Ramos (cell line): Measurements from ENCODE around the gene C10orf53.
"Not testable (repeated sequence)": the region's sequence is repeated elsewhere in the genome, so short reads cannot be mapped to it uniquely, and the experiment has no call there.

Source experiments
- in situ Hi-C: fragments of 300-500 bp; cut with MboI; formaldehyde crosslinking; loops from one replicate; pipeline ENCODE4 v1.14.3; 2022; ENCODE audit warnings: low sequenced_read_pairs; ENCODE audit not compliant: unreplicated experiment

C10orf53 gene

DNA sequence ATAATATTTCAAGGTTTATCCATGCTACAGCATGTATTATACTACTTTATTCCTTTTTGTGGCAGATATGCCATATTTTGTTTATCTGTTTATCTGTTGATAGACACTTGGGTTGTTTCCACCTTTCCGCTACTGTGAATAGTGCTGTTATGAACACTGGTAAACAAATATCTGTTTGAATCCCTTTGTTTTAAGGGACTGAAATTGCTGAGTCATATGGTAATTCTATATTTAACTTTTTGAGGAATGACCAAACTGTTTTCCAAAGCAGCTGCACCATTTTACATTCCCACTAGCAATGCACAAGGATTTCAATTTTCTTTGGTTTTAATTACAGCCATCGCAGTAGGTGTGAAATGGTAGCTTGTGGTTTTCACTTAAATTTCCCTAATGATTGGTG, 3.4 kb downstream of the C10orf53 start:
- in situ Hi-C loops, result no loop called here

DNA sequence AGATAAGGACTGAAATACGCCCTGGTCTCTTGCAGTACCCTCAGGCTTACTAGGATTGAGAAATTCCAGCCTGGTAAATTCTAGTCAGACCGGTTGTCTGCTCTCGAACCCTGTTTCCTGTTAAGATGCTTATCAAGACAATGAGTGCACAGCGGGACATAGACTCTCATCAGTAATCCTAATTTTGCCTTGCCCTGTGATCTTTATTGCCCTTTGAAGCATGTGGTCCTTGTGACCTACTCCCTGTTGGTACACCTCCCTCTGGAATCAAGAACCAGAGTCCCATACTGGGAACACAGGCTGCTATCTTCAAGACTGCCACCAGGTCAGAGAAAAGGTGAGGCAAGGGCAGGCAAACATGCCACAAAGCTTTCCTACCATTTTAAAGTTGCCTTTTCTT, 7.2 kb downstream of the C10orf53 start:
- in situ Hi-C loops, result no loop called here

DNA sequence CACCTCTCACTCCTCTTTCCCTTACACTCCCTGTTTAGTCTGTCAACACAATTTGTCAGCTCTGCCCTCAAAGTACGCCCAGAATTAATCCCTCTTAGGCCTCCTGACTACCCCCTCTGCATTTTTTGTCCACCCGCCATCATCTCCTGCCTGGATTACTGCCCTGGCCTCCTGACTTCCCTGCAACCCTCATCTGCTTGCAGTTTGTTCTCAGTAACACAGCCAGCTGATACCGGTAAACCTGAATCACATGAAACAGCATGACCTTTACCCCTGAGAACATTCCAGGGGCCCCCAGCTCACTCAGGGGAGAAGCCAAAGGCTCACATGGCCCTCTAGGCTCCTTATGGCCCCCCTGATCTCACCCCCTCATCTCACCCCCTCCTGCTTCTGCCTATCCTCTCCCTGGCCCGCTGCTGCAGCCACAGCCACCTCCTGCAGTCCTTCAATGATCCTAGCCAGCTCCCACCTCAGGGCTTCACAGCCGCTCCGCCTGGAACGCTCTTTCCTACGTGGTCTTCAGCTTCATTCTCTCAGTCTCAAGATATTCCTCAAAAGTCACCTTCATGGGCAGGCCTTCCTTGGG, 8.9 kb downstream of the C10orf53 start:
- in situ Hi-C loops, result no loop called here

DNA sequence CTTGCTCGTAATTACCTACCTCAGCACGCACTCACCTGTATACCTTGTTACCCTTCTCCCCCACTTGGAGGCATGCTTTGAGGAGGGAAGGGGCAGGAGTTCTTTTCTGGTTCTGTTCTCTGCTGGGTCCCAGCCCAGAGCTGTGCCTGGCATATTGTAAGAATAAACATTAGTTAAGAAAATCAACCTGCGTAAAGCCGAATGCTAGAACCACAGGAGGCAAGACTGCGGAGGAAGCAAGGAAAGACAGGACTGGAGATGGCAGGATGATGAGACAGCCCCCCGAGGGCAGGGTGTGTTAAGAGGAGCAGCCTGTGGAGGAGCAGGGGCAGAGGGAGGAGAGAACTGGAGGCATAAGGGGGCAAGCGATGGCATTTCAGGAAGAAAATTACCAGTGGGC, 9.5 kb downstream of the C10orf53 start:
- in situ Hi-C loops, result no loop called here

DNA sequence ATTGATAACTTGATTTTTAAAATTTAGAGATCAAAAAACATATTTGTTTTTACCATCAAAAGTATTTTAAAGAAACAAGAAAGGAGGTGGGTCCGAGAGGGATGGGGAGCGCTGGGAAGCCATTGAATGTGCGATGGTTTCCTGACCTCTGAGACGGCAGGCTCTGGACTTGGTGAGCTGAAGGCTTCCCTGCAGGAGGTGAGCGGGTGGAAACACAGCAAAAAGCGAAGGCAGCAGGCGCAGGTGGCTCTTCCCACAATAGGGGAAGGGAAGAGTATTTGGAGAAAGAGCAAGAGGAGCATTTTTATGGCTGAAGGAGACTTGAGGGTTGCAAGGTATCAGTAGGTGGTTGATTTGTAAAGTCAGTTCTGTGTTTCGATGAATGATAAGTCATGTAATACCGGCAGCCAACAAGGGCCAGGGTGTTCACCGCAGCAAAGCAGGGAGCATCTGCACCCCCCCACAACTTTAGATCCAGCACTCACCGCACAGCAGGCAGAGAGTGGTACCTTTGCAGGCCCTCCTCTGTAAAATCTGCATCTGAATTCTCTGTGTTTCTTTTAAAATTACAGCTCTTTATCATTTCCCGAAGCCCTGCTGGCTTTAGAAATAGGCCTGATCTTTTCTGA, 10.5 kb downstream of the C10orf53 start:
- in situ Hi-C loops, result no loop called here

DNA sequence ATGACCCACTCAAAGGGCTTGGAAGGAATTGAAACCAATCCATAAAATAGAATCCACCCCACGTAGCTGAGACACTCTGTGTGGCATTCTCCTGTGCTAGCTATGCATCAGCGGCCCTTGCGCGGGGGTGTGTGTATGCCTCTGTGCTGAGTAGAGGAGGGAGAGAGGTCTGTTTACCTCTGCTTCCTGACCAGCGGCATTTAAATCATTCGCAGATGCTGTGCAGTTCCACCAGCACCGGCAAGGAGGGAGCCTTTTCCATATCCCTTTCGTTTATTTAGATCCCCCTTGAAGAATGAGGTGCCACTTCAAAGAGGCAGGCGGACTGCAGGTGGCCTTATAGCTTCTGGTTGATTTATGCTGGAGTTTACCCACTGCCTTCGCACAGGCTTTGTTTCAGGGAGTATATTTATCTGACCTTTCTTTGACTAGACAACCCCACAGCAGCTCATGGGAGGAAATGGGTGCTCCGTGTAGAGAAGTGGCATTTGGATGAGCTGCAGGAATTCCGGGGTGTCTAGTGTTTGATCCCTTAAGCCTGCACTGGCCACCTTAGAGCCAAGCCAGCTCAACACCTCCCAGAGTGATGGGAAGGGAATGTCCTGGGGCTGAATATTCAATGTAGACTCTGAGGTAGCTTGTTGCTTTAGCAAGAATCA, 11.4 kb downstream of the C10orf53 start:
- in situ Hi-C loops, result no loop called here

DNA sequence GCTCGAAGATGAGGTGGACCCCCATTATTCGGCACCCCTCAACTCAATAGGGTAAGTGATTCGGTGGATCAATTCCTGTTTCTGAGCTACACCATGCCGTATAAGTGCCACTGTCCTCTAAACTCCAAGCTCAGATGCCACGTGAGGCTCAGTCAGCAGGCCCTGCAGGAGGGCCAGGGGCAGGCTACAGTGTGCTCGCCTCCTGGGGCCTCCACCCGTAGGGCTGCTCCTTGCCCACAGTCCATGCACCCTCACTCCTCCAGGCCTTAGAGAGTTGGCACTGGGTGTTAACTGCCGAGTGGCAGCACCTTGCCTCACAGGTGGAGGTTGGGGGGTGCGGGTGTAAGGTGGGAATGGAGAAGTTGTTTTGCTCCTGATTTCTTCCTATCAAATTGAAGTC, 12.1 kb downstream of the C10orf53 start:
- in situ Hi-C loops, result no loop called here

DNA sequence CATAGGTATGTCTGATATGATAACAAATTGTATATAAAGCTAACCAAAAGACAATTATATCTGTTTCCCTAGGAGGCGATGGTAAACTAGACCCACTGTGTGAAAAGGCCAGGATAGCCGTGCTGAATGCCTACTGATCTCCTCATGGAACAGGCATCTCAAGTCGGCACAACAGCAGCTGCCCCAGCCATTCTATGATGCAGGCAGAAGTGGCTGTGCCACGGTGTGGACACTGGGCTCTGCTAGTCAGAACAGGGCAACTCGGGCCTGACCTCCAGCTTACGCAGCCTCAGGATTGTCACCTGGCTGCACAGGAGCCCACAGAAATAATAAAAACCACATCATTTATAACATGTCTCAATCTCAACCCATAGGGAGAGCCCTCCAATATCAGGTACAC, 15.0 kb downstream of the C10orf53 start:
- in situ Hi-C loops, result no loop called here

DNA sequence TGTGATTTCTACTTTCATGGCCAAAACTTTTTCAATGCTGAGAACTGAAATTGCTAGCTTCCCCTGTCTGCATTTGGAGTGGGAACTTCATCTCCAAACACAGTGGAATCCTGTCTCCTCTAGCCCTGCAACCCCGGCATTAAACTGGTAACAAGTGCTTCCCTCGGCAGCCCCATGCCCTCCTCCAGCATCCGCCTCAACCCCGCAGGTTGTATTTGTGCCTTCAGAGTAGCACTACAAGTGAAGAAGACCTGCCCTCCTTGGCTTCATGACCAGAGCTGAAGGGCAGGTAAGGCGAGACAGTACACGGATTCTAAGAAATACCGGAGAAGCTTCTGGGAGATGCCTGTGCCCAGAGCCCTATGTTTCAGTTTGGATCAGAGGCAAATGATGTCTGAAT, 16.9 kb downstream of the C10orf53 start:
- in situ Hi-C loops, result no loop called here

DNA sequence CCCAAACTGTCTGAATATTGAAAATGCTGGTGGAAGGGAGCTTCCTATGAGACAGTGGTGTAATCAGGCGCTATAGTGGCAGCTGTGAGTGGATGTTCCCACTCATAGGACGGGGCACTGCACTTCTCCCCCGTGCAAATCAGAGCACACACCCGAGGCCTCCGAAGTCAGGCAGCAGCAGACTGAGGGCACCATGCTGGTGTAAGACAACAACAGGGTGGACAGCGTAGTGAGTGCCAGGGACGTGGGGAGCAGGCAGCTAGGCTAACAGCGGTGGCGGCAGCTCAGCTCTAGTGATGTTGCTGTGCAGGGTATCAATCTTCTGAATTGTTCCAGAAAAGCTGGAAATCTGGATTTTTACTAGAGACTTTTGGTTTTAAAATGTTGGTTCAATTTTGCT, 19.2 kb downstream of the C10orf53 start:
- in situ Hi-C loops, result no loop called here

DNA sequence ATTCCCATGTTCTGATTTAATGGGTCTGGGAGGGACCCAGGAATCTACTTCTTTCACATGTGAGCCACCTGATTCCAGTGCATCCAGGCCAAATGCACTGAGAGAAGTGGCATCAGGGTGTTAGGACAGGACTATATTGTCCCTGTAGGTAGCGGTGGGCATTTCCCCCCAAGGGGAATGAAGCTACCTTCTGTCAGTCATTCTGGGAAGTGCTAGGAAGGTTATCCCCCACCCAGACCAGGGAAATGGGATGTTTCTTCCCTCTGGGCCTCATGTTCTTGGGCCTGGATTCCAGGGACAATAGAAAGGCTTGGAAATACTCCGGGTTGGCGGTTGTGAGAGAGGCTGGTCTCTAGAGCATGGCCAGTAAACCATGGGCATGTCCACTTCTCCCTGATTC, 20.8 kb downstream of the C10orf53 start:
- in situ Hi-C loops, result no loop called here

DNA sequence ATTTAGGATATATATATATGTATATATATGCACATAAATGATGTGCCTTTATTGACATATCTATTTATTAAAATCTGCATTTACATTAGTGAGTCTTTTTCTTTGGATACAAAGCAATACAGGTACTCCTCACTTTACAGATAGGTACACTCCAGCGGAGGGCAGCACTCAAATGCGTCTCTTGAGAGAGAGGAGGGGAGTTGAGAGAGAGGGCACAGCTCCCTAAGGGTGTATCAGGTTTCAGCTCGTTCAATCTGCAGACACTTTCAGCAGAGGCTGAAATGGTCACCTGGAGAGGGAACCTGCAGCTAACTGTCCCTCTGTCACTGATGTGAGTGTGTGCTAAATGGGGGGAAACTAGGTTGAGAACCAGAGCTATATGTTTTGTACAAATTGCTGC, 21.5 kb downstream of the C10orf53 start:
- in situ Hi-C loops, result no loop called here

DNA sequence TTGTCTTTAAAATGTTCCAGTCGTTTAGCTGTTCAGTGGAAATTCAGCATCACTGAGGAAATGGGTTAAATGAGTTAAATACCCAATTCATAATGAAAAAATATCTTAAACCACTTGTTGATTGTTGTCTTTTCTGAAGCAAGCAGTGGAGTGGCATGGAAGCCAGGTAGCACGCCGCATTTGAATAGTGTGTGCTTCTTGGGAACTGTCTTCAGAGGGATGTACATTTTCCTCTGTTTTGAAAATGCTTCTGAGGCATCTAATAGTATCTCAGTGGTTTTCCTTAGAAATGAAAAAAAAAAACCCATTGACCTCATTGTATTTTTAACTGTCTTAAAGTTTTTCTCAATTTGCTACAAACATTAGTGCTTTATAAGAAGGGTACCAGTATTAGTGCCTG, 28.1 kb downstream of the C10orf53 start:
- in situ Hi-C loops, result no loop called here

DNA sequence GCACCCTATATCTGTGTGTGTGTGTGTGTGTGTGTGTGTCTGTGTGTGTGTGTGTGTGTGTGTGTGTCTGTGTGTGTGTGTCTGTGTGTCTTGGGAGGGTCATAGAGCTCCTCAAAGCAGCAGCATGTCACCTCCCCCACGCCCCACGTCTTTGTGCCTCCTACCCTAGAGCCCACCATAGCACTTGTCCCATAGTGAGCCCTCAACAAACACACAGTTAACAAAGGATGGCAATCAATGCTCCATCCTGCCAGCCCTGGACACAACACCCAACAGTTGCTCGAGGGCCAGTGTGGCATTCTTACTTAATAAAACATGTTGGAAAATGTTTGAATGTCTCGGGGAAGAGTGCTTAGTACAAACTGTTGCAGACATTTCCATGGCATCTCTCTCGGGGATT, 30.5 kb downstream of the C10orf53 start:
- in situ Hi-C loops, result no loop called here

DNA sequence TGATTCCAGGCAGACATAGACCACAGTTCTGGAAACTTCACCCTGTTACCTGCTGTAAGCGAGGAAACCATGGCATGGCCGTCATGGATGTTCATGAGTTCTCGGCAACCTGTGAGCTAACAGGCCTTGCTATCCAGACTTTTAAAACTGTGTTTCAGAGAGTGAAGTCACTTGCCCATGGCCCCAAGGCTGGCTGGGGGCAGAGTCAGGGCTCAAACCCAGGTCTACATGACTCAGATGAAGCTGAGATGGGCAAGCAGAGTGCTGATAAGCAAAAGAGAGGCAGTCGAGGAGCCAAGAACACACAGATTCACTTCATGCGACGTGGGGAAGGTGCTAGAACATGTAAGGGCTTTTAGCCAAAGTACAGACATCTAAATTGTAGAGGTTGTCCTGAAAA, 31.5 kb downstream of the C10orf53 start:
- in situ Hi-C loops, result no loop called here

DNA sequence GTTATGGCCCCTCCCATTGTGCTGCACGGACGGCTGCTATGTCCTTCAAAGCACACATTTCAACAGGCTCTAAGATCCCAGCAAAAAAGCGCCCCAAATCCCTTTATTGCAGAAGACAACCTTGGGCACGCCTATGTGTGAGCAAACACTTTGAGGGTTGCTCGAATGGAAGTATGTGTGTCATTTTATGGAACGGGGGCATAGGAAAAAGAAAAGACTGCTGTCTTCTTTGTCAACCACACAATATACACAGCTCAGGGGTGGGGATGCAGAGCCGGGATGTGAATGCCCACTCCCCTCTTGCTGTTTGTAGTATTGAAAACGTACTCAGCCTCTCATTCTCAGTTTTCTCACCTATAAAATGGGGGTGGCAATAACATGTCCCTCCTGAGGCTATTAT, 32.0 kb downstream of the C10orf53 start:
- in situ Hi-C loops, result no loop called here

DNA sequence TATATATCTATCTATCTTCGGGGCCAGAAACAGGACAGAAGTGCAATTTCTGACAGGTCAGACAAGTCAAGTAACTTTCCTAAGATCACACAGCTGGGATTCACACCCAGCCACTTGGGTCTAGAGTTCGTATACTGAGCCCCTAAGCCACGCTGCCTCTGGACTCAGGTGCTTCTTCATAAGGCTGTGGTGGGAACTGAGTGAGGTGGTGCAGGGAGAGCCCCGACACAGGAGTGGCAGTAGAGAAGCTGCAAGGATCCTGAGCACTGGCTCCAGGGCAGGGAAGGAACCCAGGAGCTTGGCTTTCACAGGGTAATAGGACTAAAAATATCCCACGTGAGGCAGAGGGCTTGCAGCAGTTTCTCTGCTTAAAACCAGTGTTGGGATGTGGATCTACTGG, 33.8 kb downstream of the C10orf53 start:
- in situ Hi-C loops, result no loop called here

DNA sequence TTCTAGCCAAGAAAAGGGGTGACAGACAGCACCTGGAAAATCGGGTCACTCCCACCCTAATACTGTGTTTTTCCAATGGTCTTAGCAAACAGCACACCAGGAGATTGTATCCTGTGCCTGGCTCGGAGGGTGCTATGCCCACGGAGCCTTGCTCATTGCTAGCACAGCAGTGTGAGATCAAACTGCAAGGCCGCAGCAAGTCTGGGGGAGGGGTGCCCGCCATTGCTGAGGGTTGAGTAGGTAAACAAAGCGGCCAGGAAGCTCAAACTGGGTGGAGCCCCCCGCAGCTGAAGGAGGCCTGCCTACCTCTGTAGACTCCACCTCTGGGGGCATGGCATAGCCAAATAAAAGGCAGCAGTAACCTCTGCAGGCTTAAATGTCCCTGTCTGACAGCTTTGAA, 35.7 kb downstream of the C10orf53 start:
- in situ Hi-C loops, result not testable (repeated sequence)

DNA sequence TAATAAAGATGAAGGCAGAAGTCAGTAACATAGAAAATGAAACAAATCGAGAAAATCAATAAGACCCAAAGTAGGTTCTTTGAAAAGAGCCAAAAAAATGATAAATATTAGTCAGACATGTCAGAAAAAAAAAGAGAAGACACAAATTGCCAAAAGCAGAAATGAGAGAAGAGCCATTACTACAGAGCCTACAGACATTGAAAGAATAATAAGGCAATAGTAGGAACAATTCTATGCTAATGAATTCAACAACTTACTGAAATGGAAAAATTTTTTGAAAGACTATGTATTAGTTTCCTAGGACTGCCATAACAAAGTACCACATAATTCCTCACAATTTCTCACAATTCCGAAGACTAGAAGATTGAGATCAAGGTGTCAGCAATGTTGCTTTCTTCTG, 47.1 kb downstream of the C10orf53 start:
- in situ Hi-C loops, result no loop called here

DNA sequence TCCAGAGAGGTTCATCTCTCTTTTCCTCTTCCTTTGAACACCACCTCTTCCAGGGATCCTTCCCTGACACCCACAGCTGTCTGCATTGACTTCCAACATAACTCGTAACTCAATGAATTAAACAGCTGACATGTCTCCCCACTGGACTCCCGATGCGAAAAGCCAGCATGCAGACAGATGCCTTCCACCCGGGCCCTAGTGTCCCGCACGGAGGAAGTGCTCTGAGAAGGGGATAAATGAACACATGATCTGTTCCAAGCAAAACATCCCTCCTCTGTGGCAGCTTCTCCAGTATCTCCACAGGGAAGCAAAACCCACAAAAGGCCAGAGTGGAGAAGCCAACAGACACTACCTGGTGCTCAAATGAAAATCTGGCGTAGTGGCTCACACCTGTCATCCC, 54.4 kb downstream of the C10orf53 start:
- in situ Hi-C loops, result no loop called here

DNA sequence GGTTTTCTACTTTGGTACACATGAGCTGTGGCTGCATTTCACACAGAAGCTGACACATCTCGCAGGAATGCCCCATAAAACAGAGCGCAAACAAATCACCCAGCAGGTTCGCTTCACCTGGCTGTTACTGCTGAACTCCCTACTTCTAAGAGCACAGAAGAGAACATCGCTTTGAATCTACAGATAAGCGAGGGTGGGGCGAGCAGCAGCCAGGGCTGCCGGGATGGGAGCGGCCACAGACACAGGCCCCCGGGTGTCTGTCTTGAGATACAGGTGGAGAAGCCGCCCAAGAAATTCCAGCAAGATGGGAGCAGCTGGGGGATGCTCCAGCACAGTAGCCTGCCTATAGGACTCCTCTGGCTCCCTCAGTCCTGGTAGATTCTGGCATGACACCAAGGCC, 55.2 kb downstream of the C10orf53 start:
- in situ Hi-C loops, result no loop called here

DNA sequence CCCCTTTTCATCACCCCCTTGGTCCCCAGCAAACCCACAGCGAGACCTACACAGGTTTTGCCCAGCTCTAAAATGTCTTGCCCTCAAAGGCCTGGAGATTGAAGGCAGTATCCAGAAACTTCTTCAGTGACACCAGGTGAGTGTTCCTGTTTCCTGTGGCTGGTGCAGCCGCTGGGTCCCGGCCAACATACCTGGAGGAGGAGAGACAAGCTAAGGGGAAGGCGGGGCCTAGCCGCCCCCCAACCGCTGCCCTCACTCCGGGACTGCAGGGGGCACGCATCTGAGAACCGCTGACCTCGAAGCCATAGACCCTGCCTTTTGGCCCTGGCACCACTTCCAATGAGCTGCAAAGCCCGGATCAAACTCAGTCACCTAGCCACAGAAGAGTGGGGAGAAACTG, 55.7 kb downstream of the C10orf53 start:
- in situ Hi-C loops, result no loop called here
